Gastroesophageal sphincter (tissue), 4 donors: ENCODE data around the gene IL1A. TPM values are rescaled to one million over a fixed set of nuclear protein-coding genes. Genes with fewer than 3 reads are reported as not detected.

ENCODE experiments used
- ATAC-seq: fragments of 150-250 bp; one replicate; pipeline ENCODE4 v1.9.1; 2016; ENCODE audit warnings: mild to moderate bottlenecking, moderate library complexity
- H3K27ac ChIP-seq, 4 donors: fragments of 200-600 bp; sonication (generic) in 3 of 4; 1 replicate in 3 of 4; 2 replicates in 1 of 4; pipeline ENCODE4 v1.5.1; 2016 to 2019
- H3K27me3 ChIP-seq: fragments of 200-600 bp; sonication (generic); one replicate; pipeline ENCODE4 v1.5.1; 2019
- H3K36me3 ChIP-seq, 2 donors: fragments of 200-600 bp; sonication (generic); one replicate each; pipeline ENCODE4 v1.5.1; 2019; ENCODE audit warnings: control low read depth in 1 of 2
- H3K4me1 ChIP-seq, 3 donors: fragments of 200-600 bp; sonication (generic); 1 replicate in 2 of 3; 2 replicates in 1 of 3; pipeline ENCODE4 v1.5.1; 2016 to 2019; ENCODE audit warnings: control low read depth in 2 of 3
- H3K4me3 ChIP-seq, 2 donors: fragments of 200-600 bp; sonication (generic); one replicate each; pipeline ENCODE4 v1.5.1; 2019; ENCODE audit warnings: mild to moderate bottlenecking in 1 of 2, moderate library complexity in 1 of 2
- H3K9me3 ChIP-seq, 3 donors: fragments of 200-600 bp; sonication (generic); one replicate each; pipeline ENCODE4 v1.5.1; 2017 to 2019; ENCODE audit warnings: control low read depth in 2 of 3
- EP300 ChIP-seq: sonication (generic); formaldehyde crosslinking; IDR thresholded peaks from one replicate; pipeline ENCODE4 v1.6.1; 2017; ENCODE audit warnings: antibody characterized with exemption, mild to moderate bottlenecking
- POLR2A ChIP-seq, 2 donors: fragments of 450-650 bp; IDR thresholded peaks; one replicate each; pipeline ENCODE4 v1.6.1; 2017; ENCODE audit warnings: antibody characterized with exemption in 2 of 2, mild to moderate bottlenecking in 2 of 2, moderate library complexity in 1 of 2
- POLR2AphosphoS5 ChIP-seq: sonication (generic); formaldehyde crosslinking; IDR thresholded peaks from one replicate; pipeline ENCODE4 v1.6.1; 2017; ENCODE audit warnings: antibody characterized with exemption
- WGBS, 2 donors: methylation state at CpG; one replicate each; pipeline ENCODE4 v1.1.5; 2018; ENCODE audit warnings: low coverage in 1 of 2; 5-methylcytosine and 5-hydroxymethylcytosine counted together
- total RNA-seq, 4 donors: library from RNA; depleted of rRNA; stranded (reverse); fragments of >200 nt; gene quantifications; one replicate each; pipeline ENCODE4 v1.1.0, GENCODE V29; 2016
- TF ChIP-seq, protein P1 (sequence below), 4 experiments: fragments of 200-600 bp in 2 of 4; fragments of 450-650 bp in 2 of 4; sonication (generic) in 1 of 4; IDR thresholded peaks; one replicate each; pipeline ENCODE4 v1.5.1; 2017 to 2019; ENCODE audit warnings: antibody characterized with exemption in 4 of 4, mild to moderate bottlenecking in 2 of 4, moderate library complexity in 2 of 4

IL1A gene
- total RNA-seq, 4 donors from 2014 or later = not detected

DNA sequence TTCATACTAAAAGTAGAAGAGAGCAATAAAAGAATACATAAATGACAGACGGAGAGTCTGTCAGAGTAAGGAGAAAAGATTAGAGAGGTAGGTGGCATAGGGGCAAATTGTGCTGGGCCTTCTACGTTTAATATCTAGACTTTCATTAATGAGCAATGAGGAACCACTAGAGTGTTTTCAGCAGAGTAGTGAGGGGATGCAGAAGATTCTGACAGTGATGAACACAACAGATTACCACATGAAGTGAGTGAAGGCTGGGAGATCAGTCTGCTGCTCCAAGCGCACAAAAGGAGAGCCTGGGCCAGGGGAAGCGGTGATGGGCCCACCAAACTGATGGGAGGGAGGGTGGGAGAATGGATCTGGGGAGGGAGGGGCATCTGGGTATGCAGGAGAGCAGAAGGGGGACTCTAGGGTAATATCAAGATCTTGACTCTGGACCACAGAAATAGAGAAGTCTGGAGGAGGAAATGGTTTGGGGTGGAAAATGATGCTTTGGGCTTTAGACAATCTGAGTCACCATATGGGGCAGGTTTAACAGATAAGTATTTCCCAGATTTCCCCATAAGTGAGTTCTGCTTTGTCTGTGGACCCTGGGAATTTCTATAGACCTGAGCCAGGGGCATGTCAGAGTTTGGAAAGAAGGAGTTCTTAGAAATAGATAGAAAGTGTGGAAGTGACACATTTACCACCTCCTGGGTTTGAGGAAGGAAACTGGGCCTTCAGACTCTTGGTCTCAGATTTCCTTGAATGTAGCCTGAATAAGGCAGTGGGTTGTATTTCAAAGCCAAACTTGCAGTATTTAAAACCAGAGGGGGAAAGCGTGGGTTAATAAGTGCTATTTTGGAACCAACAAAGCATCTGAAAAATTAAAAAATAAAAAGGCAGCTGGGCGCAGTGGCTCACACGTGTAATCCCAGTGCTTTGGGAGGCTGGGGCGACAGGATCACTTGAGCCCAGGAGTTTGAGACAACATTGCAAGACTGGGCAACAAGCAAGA is 15.0 kb upstream of the IL1A start:
- H3K4me3 ChIP-seq = no peak overlapping the region
- H3K4me1 ChIP-seq = peaks cover 0 to 8% (median 0%) of the 10 kb centered on the region in 3 donors
- H3K27ac ChIP-seq = no peak overlapping the region
- ATAC-seq = no peak
- WGBS, 2 donors = 69 to 96% methylated on average over 8 of the region's 8 CpGs
- H3K27me3 ChIP-seq = no peaks in the 10 kb centered on the region
- H3K9me3 ChIP-seq = peaks cover 0 to 5% (median 0%) of the 10 kb centered on the region in 3 donors
- TF ChIP-seq EP300 (no peak), POLR2A (IDR thresholded peaks at IDR 0.05) (no peak), POLR2AphosphoS5 (no peak)
- TF ChIP-seq, protein P1, sequence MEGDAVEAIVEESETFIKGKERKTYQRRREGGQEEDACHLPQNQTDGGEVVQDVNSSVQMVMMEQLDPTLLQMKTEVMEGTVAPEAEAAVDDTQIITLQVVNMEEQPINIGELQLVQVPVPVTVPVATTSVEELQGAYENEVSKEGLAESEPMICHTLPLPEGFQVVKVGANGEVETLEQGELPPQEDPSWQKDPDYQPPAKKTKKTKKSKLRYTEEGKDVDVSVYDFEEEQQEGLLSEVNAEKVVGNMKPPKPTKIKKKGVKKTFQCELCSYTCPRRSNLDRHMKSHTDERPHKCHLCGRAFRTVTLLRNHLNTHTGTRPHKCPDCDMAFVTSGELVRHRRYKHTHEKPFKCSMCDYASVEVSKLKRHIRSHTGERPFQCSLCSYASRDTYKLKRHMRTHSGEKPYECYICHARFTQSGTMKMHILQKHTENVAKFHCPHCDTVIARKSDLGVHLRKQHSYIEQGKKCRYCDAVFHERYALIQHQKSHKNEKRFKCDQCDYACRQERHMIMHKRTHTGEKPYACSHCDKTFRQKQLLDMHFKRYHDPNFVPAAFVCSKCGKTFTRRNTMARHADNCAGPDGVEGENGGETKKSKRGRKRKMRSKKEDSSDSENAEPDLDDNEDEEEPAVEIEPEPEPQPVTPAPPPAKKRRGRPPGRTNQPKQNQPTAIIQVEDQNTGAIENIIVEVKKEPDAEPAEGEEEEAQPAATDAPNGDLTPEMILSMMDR (IDR thresholded peaks at IDR 0.05) = no peak
- H3K36me3 ChIP-seq = no peaks in the 10 kb centered on the region

DNA sequence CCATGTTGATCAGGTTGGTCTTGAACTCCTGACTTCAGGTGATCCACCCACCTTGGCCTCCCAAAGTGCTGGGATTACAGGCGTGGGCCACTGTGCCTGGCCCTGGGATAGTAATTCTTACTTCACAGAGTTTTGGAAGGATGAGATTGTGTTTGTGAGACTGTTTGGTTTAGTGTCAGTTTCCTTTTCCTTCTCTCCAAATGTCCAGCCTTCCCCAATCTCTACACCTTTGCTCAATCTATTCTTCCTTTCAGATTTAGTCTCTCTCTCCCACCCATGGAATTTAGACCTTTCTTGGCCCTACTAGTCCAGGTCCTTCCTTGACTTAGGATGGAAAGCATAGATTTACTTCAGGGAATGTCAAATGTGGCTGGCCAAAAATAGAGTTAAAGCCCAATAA is 12.2 kb upstream of the IL1A start:
- Histone ChIP-seq H3K9me3 (peaks cover 0 to 5% (median 0%) of the 10 kb centered on the region in 3 donors), H3K27me3 (no peaks in the 10 kb centered on the region), H3K27ac (no peak overlapping the region), H3K36me3 (no peaks in the 10 kb centered on the region), H3K4me3 (no peak overlapping the region), H3K4me1 (peaks cover 0 to 18% (median 0%) of the 10 kb centered on the region in 3 donors)
- no peak for TF ChIP-seq EP300
- no peak for TF ChIP-seq POLR2A (IDR thresholded peaks at IDR 0.05)
- TF ChIP-seq POLR2AphosphoS5 = no peak
- TF ChIP-seq, protein P1 (IDR thresholded peaks at IDR 0.05) = no peak
- ATAC-seq = no peak
- WGBS, 2 donors = 0 to 50% methylated on average over 1 of the region's 1 CpG

DNA sequence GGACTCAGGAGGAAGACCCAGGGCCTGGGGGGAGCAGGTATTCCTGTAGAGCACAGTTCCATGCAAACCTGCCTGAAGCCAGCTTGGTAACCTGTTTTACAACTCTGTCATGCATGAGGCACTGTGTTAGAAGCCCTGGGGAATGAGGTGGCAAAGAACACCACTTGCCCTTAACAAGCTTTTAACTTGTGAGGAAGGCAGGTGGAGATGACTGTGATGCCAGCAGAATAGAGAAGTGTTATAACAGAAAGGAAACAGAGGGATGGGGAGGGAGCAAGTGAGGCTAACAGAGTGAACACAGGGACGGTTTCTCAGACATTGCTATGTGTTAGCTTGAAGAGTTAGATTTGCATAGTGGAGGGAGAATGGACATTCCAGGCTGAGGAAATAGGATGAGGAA is 11.5 kb upstream of the IL1A start:
- 80 to 90% methylated on average over 1 of the region's 1 CpG for WGBS, 2 donors
- TF ChIP-seq, protein P1 (IDR thresholded peaks at IDR 0.05) = no peak
- TF ChIP-seq EP300 (no peak), POLR2AphosphoS5 (no peak)
- ATAC-seq = no peak

DNA sequence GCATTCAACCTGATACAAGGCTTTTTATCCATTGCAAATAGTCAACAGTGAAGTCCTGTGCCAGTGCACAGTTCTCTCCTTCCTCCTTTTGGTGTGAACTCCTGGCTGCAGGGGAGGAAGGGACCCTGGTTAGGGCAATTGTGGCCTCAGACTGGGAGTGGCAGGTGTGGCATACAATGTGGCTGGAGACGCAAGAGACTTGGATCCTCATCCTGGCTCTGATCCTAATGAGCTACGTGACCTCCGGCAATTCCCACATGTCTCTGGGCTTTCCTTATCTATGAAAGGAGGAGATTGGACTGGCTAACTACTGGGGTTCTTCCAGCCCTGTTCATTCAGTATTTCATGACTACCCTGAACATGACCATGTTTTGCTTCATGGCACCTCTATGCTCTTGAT is 10.5 kb upstream of the IL1A start:
- TF ChIP-seq POLR2AphosphoS5 = no peak
- TF ChIP-seq POLR2A (IDR thresholded peaks at IDR 0.05) = no peak
- TF ChIP-seq EP300 = no peak
- TF ChIP-seq, protein P1 (IDR thresholded peaks at IDR 0.05) = no peak
- Histone ChIP-seq H3K4me1 (peaks cover 0 to 18% (median 0%) of the 10 kb centered on the region in 3 donors), H3K27ac (no peak overlapping the region), H3K4me3 (no peak overlapping the region), H3K27me3 (no peaks in the 10 kb centered on the region), H3K9me3 (peaks cover 0 to 4% (median 0%) of the 10 kb centered on the region in 3 donors), H3K36me3 (no peaks in the 10 kb centered on the region)
- 90% methylated on average over 2 of the region's 3 CpGs; no CpG with 5 or more reads in 1 of the 2 donors for WGBS, 2 donors
- no peak for ATAC-seq

More for the DNA sequence above, 11.5 kb upstream of the IL1A start:
- Histone ChIP-seq H3K4me3 (no peak overlapping the region), H3K27ac (no peak overlapping the region), H3K36me3 (no peaks in the 10 kb centered on the region), H3K27me3 (no peaks in the 10 kb centered on the region), H3K9me3 (peaks cover 0 to 5% (median 0%) of the 10 kb centered on the region in 3 donors), H3K4me1 (peaks cover 0 to 18% (median 0%) of the 10 kb centered on the region in 3 donors)
